HepG2 (cell line): Measurements from ENCODE around the gene APOLD1. TPM values are rescaled to one million over a fixed set of nuclear protein-coding genes. Genes with fewer than 3 reads are reported as not detected.

Experiments
- HMG20A ChIP-seq: IDR thresholded peaks from 2 replicates; pipeline ENCODE4 v1.6.1; 2016; ENCODE audit warnings: borderline replicate concordance
- KAT8 ChIP-seq: IDR thresholded peaks from 2 replicates; pipeline ENCODE4 v1.6.1; 2016; ENCODE audit warnings: missing genetic modification reagents, missing compliant biosample characterization
- NCOA5 ChIP-seq: sonication (generic); formaldehyde crosslinking; IDR thresholded peaks from 2 replicates; pipeline ENCODE4 v1.4.0; 2020; ENCODE audit warnings: missing genetic modification reagents
- SNRNP70 ChIP-seq: fragments of 200-400 bp; formaldehyde crosslinking; IDR thresholded peaks from 2 replicates; pipeline ENCODE4 v1.6.1; 2017; ENCODE audit warnings: mild to moderate bottlenecking, low read depth, low read length, moderate library complexity
- SSRP1 ChIP-seq: IDR thresholded peaks from 2 replicates; pipeline ENCODE4 v1.6.1; 2016; ENCODE audit warnings: control low read depth
- ZBTB38 ChIP-seq: sonication (generic); formaldehyde crosslinking; IDR thresholded peaks from 2 replicates; pipeline ENCODE4 v1.5.1; 2020; ENCODE audit warnings: mild to moderate bottlenecking, missing genetic modification reagents
- ZNF180 ChIP-seq: sonication (generic); formaldehyde crosslinking; IDR thresholded peaks from 2 replicates; pipeline ENCODE4 v1.4.0; 2020; ENCODE audit warnings: low read depth, missing genetic modification reagents, borderline replicate concordance
- ZNF224 ChIP-seq: sonication (generic); formaldehyde crosslinking; IDR thresholded peaks from 2 replicates; pipeline ENCODE4 v1.5.0; 2020; ENCODE audit warnings: mild to moderate bottlenecking, missing genetic modification reagents
- ZNF563 ChIP-seq: sonication (generic); formaldehyde crosslinking; IDR thresholded peaks from 2 replicates; pipeline ENCODE4 v1.8.0; 2022; ENCODE audit warnings: mild to moderate bottlenecking, moderate library complexity, missing genetic modification reagents
- ZNF569 ChIP-seq: sonication (generic); formaldehyde crosslinking; IDR thresholded peaks from 2 replicates; pipeline ENCODE4 v1.5.0; 2020; ENCODE audit warnings: mild to moderate bottlenecking, missing genetic modification reagents, moderate library complexity, borderline replicate concordance
- ZNF841 ChIP-seq: sonication (generic); formaldehyde crosslinking; IDR thresholded peaks from 2 replicates; pipeline ENCODE4 v1.8.1; 2023; ENCODE audit warnings: missing genetic modification reagents, borderline replicate concordance
- ZSCAN29 ChIP-seq: sonication (generic); formaldehyde crosslinking; conservative IDR thresholded peaks from 2 replicates; pipeline ENCODE4 v1.4.0; 2020; ENCODE audit warnings: mild to moderate bottlenecking, missing genetic modification reagents
- polyA plus RNA-seq, 8 experiments: library from polyadenylated mRNA; depleted of rRNA in 3 of 8; stranded (reverse) in 7 of 8; unstranded in 1 of 8; fragments of >200 nt; fragmentation: Illumina TruSeq in 4 of 8; extraction: Trizol in 4 of 8; gene quantifications; 2 replicates each; pipeline versions ENCODE4 v1.2.1 to v1.2.3, GENCODE V29; 2011 to 2016; ENCODE audit warnings: low read depth in 4 of 8, missing spikeins in 1 of 8, mixed read lengths in 1 of 8; ENCODE audit not compliant: insufficient read depth in 1 of 8
- total RNA-seq, 5 experiments: library from RNA; depleted of rRNA; stranded (reverse); fragments of >200 nt; fragmentation: Illumina TruSeq; extraction: Trizol; gene quantifications; 2 replicates each; pipeline ENCODE4 v1.2.3, GENCODE V29; 2016; ENCODE audit warnings: low read depth in 1 of 5
- TF ChIP-seq, protein P1 (sequence below): sonication (generic); formaldehyde crosslinking; IDR thresholded peaks from 2 replicates; pipeline ENCODE4 v1.5.0; 2020; ENCODE audit warnings: mild to moderate bottlenecking, missing genetic modification reagents
- TF ChIP-seq, protein P2 (sequence below): sonication (generic); formaldehyde crosslinking; conservative IDR thresholded peaks from 2 replicates; pipeline ENCODE4 v1.4.0; 2020; ENCODE audit warnings: missing genetic modification reagents
- TF ChIP-seq, protein P3 (sequence below): sonication (generic); formaldehyde crosslinking; IDR thresholded peaks from 2 replicates; pipeline ENCODE4 v1.4.0; 2020; ENCODE audit warnings: missing genetic modification reagents
- TF ChIP-seq, protein P4 (sequence below): sonication (generic); formaldehyde crosslinking; IDR thresholded peaks from 2 replicates; pipeline ENCODE4 v1.4.0; 2020; ENCODE audit warnings: missing genetic modification reagents, borderline replicate concordance

The APOLD1 gene
- total and polyA plus RNA-seq, 2 of the 13 experiments (the other 11 are each of a cell fraction or from before 2014, with no cell fraction given) = 0.20 to 0.84 TPM

DNA sequence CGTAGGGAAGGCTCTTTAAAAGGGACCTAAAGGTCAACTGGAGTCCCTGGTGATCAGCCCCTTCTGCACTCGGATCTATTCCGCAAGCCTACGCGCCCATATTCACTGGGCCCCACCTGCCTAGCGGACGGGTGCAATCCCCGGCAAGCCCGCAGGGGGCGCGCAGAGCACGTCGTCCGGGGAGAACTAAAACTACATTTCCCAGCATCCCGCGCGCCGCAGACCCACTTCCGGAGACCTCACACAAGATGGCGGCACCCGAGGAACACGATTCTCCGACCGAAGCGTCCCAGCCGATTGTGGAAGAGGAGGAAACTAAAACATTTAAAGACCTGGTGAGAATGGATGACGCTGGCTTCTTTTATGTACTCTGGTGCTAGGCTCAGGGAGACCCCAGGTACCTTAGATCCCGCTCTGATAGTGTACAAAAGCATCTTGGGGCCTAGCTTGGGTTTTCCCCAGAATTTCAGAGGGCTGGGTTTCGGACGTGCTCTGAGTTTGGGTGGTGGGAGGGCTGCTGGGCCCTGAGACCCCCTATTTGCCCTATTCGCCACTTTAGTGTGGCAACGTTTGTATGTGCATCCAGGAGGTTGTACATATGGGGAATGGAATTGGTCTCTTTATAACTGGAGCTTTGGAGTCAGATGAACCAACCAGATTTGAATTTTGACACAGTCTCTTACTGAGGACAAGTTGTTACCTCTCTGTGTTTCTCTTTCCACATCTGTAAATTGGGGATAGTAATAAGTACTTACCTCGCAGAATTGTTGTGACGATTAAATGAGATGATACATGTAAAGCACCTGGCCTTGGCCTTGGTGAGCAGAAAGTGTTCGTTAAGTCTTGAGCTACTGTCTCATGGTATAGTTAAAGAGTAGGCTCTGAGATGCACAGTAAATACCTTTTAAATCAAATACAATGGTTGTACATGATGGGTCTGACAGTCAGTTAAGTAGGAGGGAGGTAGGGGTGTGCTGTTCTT lies 28.0 kb downstream of the APOLD1 start, which contains the start of gene DDX47 (continued):
- TF ChIP-seq, protein P1, sequence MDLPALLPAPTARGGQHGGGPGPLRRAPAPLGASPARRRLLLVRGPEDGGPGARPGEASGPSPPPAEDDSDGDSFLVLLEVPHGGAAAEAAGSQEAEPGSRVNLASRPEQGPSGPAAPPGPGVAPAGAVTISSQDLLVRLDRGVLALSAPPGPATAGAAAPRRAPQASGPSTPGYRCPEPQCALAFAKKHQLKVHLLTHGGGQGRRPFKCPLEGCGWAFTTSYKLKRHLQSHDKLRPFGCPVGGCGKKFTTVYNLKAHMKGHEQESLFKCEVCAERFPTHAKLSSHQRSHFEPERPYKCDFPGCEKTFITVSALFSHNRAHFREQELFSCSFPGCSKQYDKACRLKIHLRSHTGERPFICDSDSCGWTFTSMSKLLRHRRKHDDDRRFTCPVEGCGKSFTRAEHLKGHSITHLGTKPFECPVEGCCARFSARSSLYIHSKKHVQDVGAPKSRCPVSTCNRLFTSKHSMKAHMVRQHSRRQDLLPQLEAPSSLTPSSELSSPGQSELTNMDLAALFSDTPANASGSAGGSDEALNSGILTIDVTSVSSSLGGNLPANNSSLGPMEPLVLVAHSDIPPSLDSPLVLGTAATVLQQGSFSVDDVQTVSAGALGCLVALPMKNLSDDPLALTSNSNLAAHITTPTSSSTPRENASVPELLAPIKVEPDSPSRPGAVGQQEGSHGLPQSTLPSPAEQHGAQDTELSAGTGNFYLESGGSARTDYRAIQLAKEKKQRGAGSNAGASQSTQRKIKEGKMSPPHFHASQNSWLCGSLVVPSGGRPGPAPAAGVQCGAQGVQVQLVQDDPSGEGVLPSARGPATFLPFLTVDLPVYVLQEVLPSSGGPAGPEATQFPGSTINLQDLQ (CRISPR knock-in tag) = no peak
- TF ChIP-seq KAT8 = peak; percentile 94
- TF ChIP-seq ZNF563 (CRISPR knock-in tag) = no peak
- TF ChIP-seq SNRNP70 = no peak
- TF ChIP-seq, protein P2, sequence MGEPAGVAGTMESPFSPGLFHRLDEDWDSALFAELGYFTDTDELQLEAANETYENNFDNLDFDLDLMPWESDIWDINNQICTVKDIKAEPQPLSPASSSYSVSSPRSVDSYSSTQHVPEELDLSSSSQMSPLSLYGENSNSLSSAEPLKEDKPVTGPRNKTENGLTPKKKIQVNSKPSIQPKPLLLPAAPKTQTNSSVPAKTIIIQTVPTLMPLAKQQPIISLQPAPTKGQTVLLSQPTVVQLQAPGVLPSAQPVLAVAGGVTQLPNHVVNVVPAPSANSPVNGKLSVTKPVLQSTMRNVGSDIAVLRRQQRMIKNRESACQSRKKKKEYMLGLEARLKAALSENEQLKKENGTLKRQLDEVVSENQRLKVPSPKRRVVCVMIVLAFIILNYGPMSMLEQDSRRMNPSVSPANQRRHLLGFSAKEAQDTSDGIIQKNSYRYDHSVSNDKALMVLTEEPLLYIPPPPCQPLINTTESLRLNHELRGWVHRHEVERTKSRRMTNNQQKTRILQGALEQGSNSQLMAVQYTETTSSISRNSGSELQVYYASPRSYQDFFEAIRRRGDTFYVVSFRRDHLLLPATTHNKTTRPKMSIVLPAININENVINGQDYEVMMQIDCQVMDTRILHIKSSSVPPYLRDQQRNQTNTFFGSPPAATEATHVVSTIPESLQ (CRISPR knock-in tag) = no peak
- TF ChIP-seq, protein P3, sequence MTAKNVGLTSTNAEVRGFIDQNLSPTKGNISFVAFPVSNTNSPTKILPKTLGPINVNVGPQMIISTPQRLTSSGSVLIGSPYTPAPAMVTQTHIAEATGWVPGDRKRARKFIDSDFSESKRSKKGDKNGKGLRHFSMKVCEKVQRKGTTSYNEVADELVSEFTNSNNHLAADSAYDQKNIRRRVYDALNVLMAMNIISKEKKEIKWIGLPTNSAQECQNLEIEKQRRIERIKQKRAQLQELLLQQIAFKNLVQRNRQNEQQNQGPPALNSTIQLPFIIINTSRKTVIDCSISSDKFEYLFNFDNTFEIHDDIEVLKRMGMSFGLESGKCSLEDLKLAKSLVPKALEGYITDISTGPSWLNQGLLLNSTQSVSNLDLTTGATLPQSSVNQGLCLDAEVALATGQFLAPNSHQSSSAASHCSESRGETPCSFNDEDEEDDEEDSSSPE (CRISPR knock-in tag) = peak; percentile 60; the same call in 1 of the 2 replicates
- no peak for TF ChIP-seq ZNF569 (CRISPR knock-in tag)
- TF ChIP-seq ZNF180 (CRISPR knock-in tag) = no peak
- peak; percentile 59; the same call in 1 of the 2 replicates for TF ChIP-seq ZBTB38
- TF ChIP-seq, protein P4, sequence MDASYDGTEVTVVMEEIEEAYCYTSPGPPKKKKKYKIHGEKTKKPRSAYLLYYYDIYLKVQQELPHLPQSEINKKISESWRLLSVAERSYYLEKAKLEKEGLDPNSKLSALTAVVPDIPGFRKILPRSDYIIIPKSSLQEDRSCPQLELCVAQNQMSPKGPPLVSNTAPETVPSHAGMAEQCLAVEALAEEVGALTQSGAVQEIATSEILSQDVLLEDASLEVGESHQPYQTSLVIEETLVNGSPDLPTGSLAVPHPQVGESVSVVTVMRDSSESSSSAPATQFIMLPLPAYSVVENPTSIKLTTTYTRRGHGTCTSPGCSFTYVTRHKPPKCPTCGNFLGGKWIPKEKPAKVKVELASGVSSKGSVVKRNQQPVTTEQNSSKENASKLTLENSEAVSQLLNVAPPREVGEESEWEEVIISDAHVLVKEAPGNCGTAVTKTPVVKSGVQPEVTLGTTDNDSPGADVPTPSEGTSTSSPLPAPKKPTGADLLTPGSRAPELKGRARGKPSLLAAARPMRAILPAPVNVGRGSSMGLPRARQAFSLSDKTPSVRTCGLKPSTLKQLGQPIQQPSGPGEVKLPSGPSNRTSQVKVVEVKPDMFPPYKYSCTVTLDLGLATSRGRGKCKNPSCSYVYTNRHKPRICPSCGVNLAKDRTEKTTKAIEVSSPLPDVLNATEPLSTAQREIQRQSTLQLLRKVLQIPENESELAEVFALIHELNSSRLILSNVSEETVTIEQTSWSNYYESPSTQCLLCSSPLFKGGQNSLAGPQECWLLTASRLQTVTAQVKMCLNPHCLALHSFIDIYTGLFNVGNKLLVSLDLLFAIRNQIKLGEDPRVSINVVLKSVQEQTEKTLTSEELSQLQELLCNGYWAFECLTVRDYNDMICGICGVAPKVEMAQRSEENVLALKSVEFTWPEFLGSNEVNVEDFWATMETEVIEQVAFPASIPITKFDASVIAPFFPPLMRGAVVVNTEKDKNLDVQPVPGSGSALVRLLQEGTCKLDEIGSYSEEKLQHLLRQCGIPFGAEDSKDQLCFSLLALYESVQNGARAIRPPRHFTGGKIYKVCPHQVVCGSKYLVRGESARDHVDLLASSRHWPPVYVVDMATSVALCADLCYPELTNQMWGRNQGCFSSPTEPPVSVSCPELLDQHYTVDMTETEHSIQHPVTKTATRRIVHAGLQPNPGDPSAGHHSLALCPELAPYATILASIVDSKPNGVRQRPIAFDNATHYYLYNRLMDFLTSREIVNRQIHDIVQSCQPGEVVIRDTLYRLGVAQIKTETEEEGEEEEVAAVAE (CRISPR knock-in tag) = no peak
- no peak for TF ChIP-seq HMG20A (CRISPR knock-in tag)
- TF ChIP-seq NCOA5 (CRISPR knock-in tag) = no peak
- TF ChIP-seq ZNF841 (CRISPR knock-in tag) = no peak
- no peak for TF ChIP-seq SSRP1 (CRISPR knock-in tag)
- no peak for TF ChIP-seq ZSCAN29 (CRISPR knock-in tag)
- TF ChIP-seq ZNF224 = no peak
